Natural killer cell (primary cell): Measurements from ENCODE around the gene RAB44. TPM values are rescaled to one million over a fixed set of nuclear protein-coding genes. Genes with fewer than 3 reads are reported as not detected.

Source experiments
- ATAC-seq, 3 donors: fragments of 150-1000 bp in 2 of 3; fragments of 200-7000 bp in 1 of 3; cut with Tn5 transposase; 1 replicate in 1 of 3; 2 replicates in 2 of 3; pipeline ENCODE4 v1.10.0; 2021; ENCODE audit warnings: mild to moderate bottlenecking in 2 of 3, moderate library complexity in 2 of 3
- DNase-seq, 2 donors: peaks; one replicate each; pipeline versions ENCODE4 v3.0.0 to v3.0.0-alpha.2; 2013 to 2021; ENCODE audit warnings: mixed read lengths in 1 of 2
- H3K27ac ChIP-seq: one replicate; pipeline ENCODE4 v1.5.1; 2013; ENCODE audit warnings: mild to moderate bottlenecking, low read length
- H3K27me3 ChIP-seq: one replicate; pipeline ENCODE4 v1.6.1; 2013; ENCODE audit warnings: low read length; ENCODE audit not compliant: control insufficient read depth, insufficient read depth
- H3K36me3 ChIP-seq: one replicate; pipeline ENCODE4 v1.6.1; 2013; ENCODE audit warnings: low read length; ENCODE audit not compliant: control insufficient read depth, insufficient read depth
- H3K4me1 ChIP-seq: one replicate; pipeline ENCODE4 v1.6.1; 2013; ENCODE audit warnings: low read length; ENCODE audit not compliant: control insufficient read depth, insufficient read depth
- H3K4me3 ChIP-seq: one replicate; pipeline ENCODE4 v1.5.1; 2013; ENCODE audit warnings: low read length
- H3K9me3 ChIP-seq: one replicate; pipeline ENCODE4 v1.6.1; 2013; ENCODE audit warnings: low read length; ENCODE audit not compliant: control insufficient read depth, insufficient read depth
- H3K27ac Mint-ChIP-seq, 2 donors: one replicate each; pipeline ENCODE4 v1.8.0; 2022; ENCODE audit warnings: mild to moderate bottlenecking in 2 of 2, mixed read lengths in 2 of 2, moderate library complexity in 1 of 2
- H3K27me3 Mint-ChIP-seq, 2 donors: one replicate each; pipeline ENCODE4 v1.8.0; 2022; ENCODE audit warnings: low read depth in 2 of 2, mixed read lengths in 2 of 2
- H3K36me3 Mint-ChIP-seq: one replicate; pipeline ENCODE4 v1.8.0; 2022; ENCODE audit warnings: mixed read lengths
- H3K4me1 Mint-ChIP-seq, 2 donors: one replicate each; pipeline ENCODE4 v1.8.0; 2022; ENCODE audit warnings: mixed read lengths in 2 of 2
- H3K4me3 Mint-ChIP-seq: one replicate; pipeline ENCODE4 v1.8.0; 2022; ENCODE audit warnings: mild to moderate bottlenecking, moderate library complexity, mixed read lengths
- H3K9me3 Mint-ChIP-seq, 2 donors: one replicate each; pipeline ENCODE4 v1.8.0; 2022; ENCODE audit warnings: mixed read lengths in 2 of 2
- CTCF ChIP-seq: fragments of 200-600 bp; IDR thresholded peaks from one replicate; pipeline ENCODE4 v1.8.0; 2022; ENCODE audit warnings: antibody characterized with exemption
- WGBS: methylation state at CpG from one replicate; pipeline ENCODE4 v1.1.7; 2013; ENCODE audit warnings: missing lambda C conversion rate; ENCODE audit not compliant: insufficient coverage; 5-methylcytosine and 5-hydroxymethylcytosine counted together
- intact Hi-C: fragments of 100-400 bp; cut with micrococcal nuclease; formaldehyde crosslinking; loops from one replicate; pipeline ENCODE4 v1.14.2; 2022
- total RNA-seq, 4 donors: library from RNA; stranded (reverse); fragments of 120-200 nt in 1 of 4; gene quantifications; one replicate each; pipeline versions ENCODE4 v1.2.3 to v1.2.4, GENCODE V29; 2013 to 2022

The RAB44 gene
- total RNA-seq, 3 donors from 2014 or later (not counting 1 experiment from before 2014, with no cell fraction given): 0.09 to 12.9 (median 0.70) TPM

GRCh38 chr6:36698871-36699271 lies 1.2 kb downstream of the RAB44 start:
- H3K27ac Mint-ChIP-seq: no peak overlapping the region

GRCh38 chr6:36699348-36699747 lies 1.7 kb downstream of the RAB44 start:
- Histone ChIP-seq H3K27me3 (no peaks in the 10 kb centered on the region), H3K4me3 (no peak overlapping the region), H3K27ac (no peak overlapping the region), H3K36me3 (no peaks in the 10 kb centered on the region), H3K9me3 (no peaks in the 10 kb centered on the region), H3K4me1 (peaks cover 14% of the 10 kb centered on the region)
- Mint-ChIP-seq H3K4me3 (no peak overlapping the region), H3K36me3 (no peaks in the 10 kb centered on the region), H3K4me1 (peaks cover 0 to 4% of the 10 kb centered on the region in 2 donors), H3K27me3 (peaks cover 0 to 5% of the 10 kb centered on the region in 2 donors), H3K9me3 (no peaks in the 10 kb centered on the region), H3K27ac (peak overlapping the region in 1 of 2 donors; percentile 27)
- intact Hi-C loops: no loop called here
- WGBS: 67% methylated on average over 7 of the region's 7 CpGs
- ATAC-seq (no peak), DNase-seq (no peak)
- no peak for TF ChIP-seq CTCF

More at GRCh38 chr6:36698871-36699271, 1.2 kb downstream of the RAB44 start:
- H3K4me1 ChIP-seq: peaks cover 14% of the 10 kb centered on the region
- H3K27ac ChIP-seq: no peak overlapping the region
- no peaks in the 10 kb centered on the region for H3K36me3 ChIP-seq
- Mint-ChIP-seq H3K27me3 (peaks cover 0 to 5% of the 10 kb centered on the region in 2 donors), H3K36me3 (no peaks in the 10 kb centered on the region), H3K4me1 (peaks cover 0 to 4% of the 10 kb centered on the region in 2 donors), H3K4me3 (no peak overlapping the region), H3K9me3 (no peaks in the 10 kb centered on the region)
- TF ChIP-seq CTCF: no peak
- no peaks in the 10 kb centered on the region for H3K9me3 ChIP-seq
- 87% methylated on average over 8 of the region's 8 CpGs for WGBS
- no peak for DNase-seq
- no peak for ATAC-seq
- intact Hi-C loops: no loop called here
- H3K27me3 ChIP-seq: no peaks in the 10 kb centered on the region
- no peak overlapping the region for H3K4me3 ChIP-seq

- Mint-ChIP-seq H3K4me1 (peaks cover 0 to 4% of the 10 kb centered on the region in 2 donors), H3K27me3 (peaks cover 0 to 5% of the 10 kb centered on the region in 2 donors), H3K36me3 (no peaks in the 10 kb centered on the region), H3K9me3 (no peaks in the 10 kb centered on the region), H3K27ac (peak overlapping the region in 1 of 2 donors; percentile 27), H3K4me3 (no peak overlapping the region)
- intact Hi-C loops: no loop called here
- no peaks in the 10 kb centered on the region for H3K36me3 ChIP-seq
- H3K27ac ChIP-seq: no peak overlapping the region
- H3K4me3 ChIP-seq: no peak overlapping the region
- no peaks in the 10 kb centered on the region for H3K9me3 ChIP-seq
- ATAC-seq: no peak
- H3K4me1 ChIP-seq: peaks cover 14% of the 10 kb centered on the region
- no peak for DNase-seq
- WGBS: 81% methylated on average over 6 of the region's 7 CpGs
- no peaks in the 10 kb centered on the region for H3K27me3 ChIP-seq
- no peak for TF ChIP-seq CTCF
These were observed 2.6 kb downstream of the RAB44 start for GRCh38 chr6:36700071-36700812.

- TF ChIP-seq CTCF: no peak
- DNase-seq: no peak
- Histone ChIP-seq H3K27me3 (no peaks in the 10 kb centered on the region), H3K9me3 (no peaks in the 10 kb centered on the region), H3K4me3 (no peak overlapping the region), H3K27ac (no peak overlapping the region), H3K36me3 (no peaks in the 10 kb centered on the region), H3K4me1 (peaks cover 14% of the 10 kb centered on the region)
- peaks cover 0 to 5% of the 10 kb centered on the region in 2 donors for H3K27me3 Mint-ChIP-seq
- H3K4me3 Mint-ChIP-seq: no peak overlapping the region
- ATAC-seq: peak in 1 of 3 donors; percentile 57
- no peaks in the 10 kb centered on the region for H3K36me3 Mint-ChIP-seq
- WGBS: 55% methylated on average over 2 of the region's 3 CpGs
- H3K4me1 Mint-ChIP-seq: peaks cover 0 to 4% of the 10 kb centered on the region in 2 donors
- intact Hi-C loops: no loop called here
- no peak overlapping the region for H3K27ac Mint-ChIP-seq
- no peaks in the 10 kb centered on the region for H3K9me3 Mint-ChIP-seq
These were observed 3.2 kb downstream of the RAB44 start for GRCh38 chr6:36700831-36701230.
